Stomach (tissue), 4 donors: ENCODE measurements around the gene DDX27.
"Not testable (repeated sequence)": the region's sequence is repeated elsewhere in the genome, so short reads cannot be mapped to it uniquely, and the experiment has no call there.

Experiments used
- POLR2A ChIP-seq, 4 donors: fragments of 450-650 bp; IDR thresholded peaks; one replicate each; pipeline ENCODE4 v1.6.1; 2016; ENCODE audit warnings: antibody characterized with exemption in 4 of 4, control low read depth in 2 of 4, mild to moderate bottlenecking in 1 of 4, moderate library complexity in 1 of 4
- TF ChIP-seq, protein P1 (sequence below), 7 experiments: fragments of 450-650 bp in 4 of 7; fragments of 200-600 bp in 3 of 7; sonication (generic) in 3 of 7; IDR thresholded peaks; one replicate each; pipeline ENCODE4 v1.5.1; 2016 to 2019; ENCODE audit warnings: antibody characterized with exemption in 7 of 7, control low read depth in 2 of 7, mild to moderate bottlenecking in 1 of 7

GRCh38 chr20:49184084-49184501 lies 35.1 kb upstream of the DDX27 start:
- TF ChIP-seq, protein P1, sequence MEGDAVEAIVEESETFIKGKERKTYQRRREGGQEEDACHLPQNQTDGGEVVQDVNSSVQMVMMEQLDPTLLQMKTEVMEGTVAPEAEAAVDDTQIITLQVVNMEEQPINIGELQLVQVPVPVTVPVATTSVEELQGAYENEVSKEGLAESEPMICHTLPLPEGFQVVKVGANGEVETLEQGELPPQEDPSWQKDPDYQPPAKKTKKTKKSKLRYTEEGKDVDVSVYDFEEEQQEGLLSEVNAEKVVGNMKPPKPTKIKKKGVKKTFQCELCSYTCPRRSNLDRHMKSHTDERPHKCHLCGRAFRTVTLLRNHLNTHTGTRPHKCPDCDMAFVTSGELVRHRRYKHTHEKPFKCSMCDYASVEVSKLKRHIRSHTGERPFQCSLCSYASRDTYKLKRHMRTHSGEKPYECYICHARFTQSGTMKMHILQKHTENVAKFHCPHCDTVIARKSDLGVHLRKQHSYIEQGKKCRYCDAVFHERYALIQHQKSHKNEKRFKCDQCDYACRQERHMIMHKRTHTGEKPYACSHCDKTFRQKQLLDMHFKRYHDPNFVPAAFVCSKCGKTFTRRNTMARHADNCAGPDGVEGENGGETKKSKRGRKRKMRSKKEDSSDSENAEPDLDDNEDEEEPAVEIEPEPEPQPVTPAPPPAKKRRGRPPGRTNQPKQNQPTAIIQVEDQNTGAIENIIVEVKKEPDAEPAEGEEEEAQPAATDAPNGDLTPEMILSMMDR (IDR thresholded peaks at IDR 0.05) = not testable (repeated sequence)
- not testable (repeated sequence) for TF ChIP-seq POLR2A (IDR thresholded peaks at IDR 0.05)
